ENCODE results near the gene RERE.
"Not testable (repeated sequence)": the region's sequence is repeated elsewhere in the genome, so short reads cannot be mapped to it uniquely, and the experiment has no call there.

Gene RERE

GRCh38 chr1:8796812-8797211 lies 20.6 kb downstream of the RERE start:
- no peak for DNase-seq

GRCh38 chr1:8794605-8795004 lies 22.8 kb downstream of the RERE start:
- DNase-seq: no peak

- DNase-seq: no peak
Observed at GRCh38 chr1:8791819-8792218, 25.6 kb downstream of the RERE start.

GRCh38 chr1:8790987-8791386 lies 26.5 kb downstream of the RERE start:
- no peak for DNase-seq

GRCh38 chr1:8790478-8790877 lies 27.0 kb downstream of the RERE start:
- no peak for DNase-seq

- no peak for DNase-seq
Observed at GRCh38 chr1:8789314-8790214, 27.9 kb downstream of the RERE start.

- no peak for DNase-seq
Observed at GRCh38 chr1:8787218-8787617, 30.2 kb downstream of the RERE start.

GRCh38 chr1:8786204-8786603 lies 31.2 kb downstream of the RERE start:
- DNase-seq: not testable (repeated sequence)

GRCh38 chr1:8782955-8783354 lies 34.5 kb downstream of the RERE start:
- DNase-seq: no peak

- no peak for DNase-seq
Observed at GRCh38 chr1:8782001-8782620, 35.3 kb downstream of the RERE start.

GRCh38 chr1:8780405-8780804 lies 37.0 kb downstream of the RERE start:
- no peak for DNase-seq

GRCh38 chr1:8777867-8778266 lies 39.6 kb downstream of the RERE start:
- DNase-seq: no peak

GRCh38 chr1:8776104-8776503 lies 41.3 kb downstream of the RERE start:
- no peak for DNase-seq

- no peak for DNase-seq
Observed at GRCh38 chr1:8767006-8767405, 50.4 kb downstream of the RERE start.

GRCh38 chr1:8765198-8765597 lies 52.2 kb downstream of the RERE start:
- DNase-seq: no peak

- no peak for DNase-seq
Observed at GRCh38 chr1:8764293-8764937, 53.0 kb downstream of the RERE start.

- DNase-seq: no peak
Observed at GRCh38 chr1:8763888-8764287, 53.6 kb downstream of the RERE start.

GRCh38 chr1:8754993-8755392 lies 62.4 kb downstream of the RERE start:
- no peak for DNase-seq

GRCh38 chr1:8754247-8754650 lies 63.2 kb downstream of the RERE start:
- DNase-seq: no peak

- DNase-seq: no peak
Observed at GRCh38 chr1:8753736-8754135, 63.7 kb downstream of the RERE start.

- no peak for DNase-seq
Observed at GRCh38 chr1:8752921-8753713, 64.3 kb downstream of the RERE start.

- DNase-seq: no peak
Observed at GRCh38 chr1:8752411-8752810, 65.0 kb downstream of the RERE start.

GRCh38 chr1:8751984-8752383 lies 65.5 kb downstream of the RERE start:
- DNase-seq: no peak

Data from NCI-H1092 (cell line).